HPDE6-E6E7 (cell line): ENCODE measurements around the gene AXIN1.
"Not testable (repeated sequence)": the region's sequence is repeated elsewhere in the genome, so short reads cannot be mapped to it uniquely, and the experiment has no call there.

Experiments
- DNase-seq: peaks from one replicate; pipeline ENCODE4 v3.0.0; 2011; ENCODE audit warnings: missing footprints; ENCODE audit errors: extremely low spot score

AXIN1 gene

DNA sequence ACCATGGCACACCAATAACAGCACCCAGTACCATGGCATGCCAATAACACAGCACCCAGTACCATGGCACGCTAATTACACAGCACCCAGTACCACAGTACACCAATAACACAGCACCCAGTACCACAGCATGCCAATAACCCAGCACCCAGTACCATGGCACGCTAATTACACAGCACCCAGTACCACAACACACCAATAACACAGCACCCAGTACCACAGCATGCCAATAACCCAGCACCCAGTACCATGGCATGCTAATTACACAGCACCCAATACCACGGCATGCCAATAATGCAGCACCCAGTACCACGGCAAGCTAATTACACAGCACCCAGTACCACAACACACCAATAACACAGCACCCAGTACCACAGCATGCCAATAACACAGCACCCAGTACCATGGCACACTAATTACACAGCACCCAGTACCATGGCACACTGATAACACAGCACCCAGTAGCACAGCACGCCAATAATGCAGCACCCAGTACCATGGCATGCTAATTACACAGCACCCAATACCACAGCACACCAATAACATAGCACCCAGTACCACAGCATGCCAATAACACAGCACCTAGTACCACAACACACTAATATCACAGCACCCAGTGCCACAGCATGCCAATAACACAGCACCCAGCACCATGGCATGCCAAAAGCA is 18.2 kb downstream of the AXIN1 start:
- DNase-seq, result not testable (repeated sequence)

DNA sequence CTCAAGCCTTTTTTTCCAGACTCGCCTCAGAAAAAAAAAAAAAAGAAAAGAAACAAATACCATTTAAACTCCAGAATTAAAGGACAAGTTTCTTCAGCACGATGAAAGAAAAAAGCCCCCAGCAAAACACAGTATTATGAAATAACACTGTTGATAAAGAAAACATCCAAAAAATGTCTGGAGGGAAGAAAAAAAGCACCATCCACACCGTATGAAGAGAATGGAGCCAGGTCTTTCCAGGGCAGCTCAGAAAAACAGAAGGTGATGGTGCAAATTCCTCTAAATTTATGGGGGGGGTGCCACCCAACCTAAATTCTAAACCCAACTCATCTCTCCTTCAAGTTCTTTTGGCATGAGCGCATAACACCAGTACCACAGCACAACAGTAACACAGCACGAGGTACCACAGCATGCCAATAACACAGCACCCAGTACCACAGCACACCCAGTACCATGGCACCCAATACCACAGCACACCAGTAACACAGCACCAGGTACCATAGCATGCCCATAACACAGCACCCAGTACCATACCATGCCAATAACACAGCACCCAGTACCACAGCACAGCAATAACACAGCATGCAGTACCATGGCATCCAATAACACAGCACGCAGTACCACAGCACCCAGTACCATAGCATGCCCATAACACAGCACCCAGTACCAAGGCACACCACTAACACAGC is 19.0 kb downstream of the AXIN1 start:
- DNase-seq, result no peak

DNA sequence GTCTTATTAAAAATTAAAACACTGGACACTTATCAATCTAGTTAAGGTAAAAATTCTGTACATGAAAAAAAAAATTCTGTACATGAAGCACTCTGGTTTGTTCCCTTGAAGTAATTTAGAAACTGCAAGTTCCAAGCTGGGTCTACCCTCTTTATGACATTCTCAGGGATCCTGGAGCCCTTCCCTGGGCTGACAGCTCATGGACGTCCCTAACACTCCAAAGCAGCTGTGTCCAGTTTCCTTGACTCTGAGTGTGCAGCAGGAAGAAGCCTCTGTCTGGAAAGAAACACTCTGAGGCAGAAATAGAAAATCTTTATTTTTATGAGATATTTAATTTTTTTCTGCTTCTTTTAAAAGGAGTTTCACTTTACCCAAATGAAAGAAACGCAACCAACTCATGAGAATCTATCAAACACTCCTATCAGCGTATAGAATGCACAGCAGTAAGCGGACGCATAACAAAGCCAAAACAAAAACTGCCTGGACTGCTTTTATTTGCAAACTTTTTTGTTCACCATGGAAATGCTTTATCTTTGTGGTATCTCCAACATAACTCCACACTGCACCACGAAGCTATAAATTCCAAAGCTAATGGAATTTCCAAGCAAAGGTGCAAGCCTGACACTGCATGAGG is 21.2 kb downstream of the AXIN1 start:
- DNase-seq, result not testable (repeated sequence)

DNA sequence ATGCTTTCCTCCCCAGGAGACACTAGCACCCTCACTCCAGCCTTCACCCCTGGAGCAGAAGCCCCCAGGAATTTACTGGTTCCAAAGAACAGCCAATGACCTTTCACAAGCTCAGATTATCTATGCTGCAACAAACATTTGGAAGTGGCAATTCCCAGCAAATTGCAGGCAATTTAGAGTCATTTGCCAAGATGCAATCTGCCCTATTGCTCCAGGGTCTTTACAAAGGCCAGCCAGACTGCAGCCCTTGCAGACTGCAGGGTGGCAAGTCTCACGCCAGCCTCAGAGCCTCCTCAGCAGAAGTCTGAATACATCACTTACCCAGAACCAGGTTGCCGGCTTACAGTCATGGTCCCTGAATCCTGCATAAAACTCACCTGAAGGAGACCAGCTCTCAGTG is 21.8 kb downstream of the AXIN1 start:
- no peak for DNase-seq

DNA sequence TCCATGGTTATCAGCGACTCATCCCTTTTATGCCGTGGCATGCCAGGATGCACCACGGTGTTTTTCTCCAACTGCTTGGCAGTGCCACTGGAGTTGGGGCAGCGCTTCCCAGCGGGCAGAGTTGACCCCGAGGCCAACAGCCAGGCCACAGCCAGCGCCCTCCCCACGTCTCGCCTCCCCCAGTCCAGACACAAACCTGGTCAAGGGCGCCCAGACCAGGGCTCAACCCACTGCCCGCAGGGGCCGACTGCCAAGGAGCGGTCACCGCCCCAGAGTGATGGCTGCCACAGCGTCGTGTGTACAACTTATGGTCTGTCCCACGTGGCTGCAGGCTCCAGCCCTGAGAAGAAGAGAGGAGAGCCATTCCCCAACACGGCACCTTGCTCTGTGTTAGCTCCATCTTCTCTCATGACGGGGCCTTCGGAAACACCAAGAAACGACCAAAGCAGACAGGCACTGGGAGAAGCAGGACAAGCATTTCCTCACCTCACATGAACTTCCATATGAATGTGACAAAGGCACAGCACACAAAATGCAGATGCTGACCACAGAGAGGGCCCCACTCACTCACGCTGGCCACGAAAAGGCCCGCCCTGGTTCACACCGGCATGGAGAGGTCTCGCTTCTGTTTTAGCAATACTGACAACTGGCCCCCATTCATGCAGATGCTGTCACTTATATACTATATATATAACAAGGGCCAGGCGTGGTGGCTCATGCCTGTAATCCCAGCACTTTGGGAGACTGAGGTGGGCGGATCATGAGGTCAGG is 27.0 kb downstream of the AXIN1 start:
- DNase-seq, result no peak

DNA sequence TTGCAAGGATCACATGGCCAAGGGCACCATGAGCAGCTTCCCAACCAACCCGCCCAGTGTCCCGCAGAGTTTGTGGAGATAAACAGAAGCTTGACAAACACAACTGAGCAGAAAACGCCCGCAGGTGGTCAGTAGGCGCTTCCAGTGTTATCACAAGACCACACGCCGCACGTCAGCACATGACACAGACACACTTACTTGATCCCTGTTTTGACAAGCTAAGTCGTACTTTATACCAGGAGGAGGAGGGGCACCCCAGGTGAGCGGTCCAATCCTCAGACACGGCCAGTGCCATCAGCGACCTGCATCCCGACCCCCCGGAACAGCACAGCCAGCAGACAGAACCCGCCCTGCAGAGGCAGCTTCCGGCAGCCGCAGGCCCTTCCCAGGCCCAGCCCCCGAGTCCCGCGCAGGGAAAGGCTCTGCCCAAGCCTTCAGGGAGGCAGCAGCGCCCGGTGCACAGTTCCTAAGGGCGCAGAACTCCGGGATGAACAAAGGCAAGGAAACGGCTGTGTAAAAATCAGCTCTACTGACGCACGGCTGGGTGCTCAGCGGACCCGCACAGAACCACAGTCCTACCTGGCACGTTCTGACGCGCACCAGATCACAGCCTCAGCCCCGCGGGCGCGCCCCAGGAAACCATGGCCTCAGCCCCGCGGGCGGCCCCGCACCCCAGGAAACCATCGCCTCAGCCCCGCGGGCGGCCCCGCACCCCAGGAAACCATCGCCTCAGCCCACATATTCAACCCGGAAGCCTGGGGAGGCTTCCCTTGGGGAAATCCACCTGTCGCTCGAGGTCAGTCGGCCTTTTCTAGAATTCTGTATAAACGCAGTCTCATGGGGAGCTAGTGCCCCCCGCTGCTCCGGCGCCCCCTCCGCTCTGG is 27.8 kb downstream of the AXIN1 start:
- no peak for DNase-seq

DNA sequence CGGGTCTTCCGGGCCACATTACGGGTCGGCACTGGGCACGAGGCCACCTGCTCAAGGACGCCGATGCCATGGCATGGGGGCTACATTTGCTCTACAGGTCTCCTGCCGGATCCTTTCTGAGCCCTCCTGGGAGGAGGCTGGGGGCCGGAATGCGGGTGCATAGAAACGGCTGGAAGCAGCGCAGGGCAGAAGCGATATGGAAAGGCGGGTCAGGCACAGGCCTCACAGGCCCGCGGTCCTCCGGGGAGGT is 28.4 kb downstream of the AXIN1 start:
- DNase-seq, result no peak

DNA sequence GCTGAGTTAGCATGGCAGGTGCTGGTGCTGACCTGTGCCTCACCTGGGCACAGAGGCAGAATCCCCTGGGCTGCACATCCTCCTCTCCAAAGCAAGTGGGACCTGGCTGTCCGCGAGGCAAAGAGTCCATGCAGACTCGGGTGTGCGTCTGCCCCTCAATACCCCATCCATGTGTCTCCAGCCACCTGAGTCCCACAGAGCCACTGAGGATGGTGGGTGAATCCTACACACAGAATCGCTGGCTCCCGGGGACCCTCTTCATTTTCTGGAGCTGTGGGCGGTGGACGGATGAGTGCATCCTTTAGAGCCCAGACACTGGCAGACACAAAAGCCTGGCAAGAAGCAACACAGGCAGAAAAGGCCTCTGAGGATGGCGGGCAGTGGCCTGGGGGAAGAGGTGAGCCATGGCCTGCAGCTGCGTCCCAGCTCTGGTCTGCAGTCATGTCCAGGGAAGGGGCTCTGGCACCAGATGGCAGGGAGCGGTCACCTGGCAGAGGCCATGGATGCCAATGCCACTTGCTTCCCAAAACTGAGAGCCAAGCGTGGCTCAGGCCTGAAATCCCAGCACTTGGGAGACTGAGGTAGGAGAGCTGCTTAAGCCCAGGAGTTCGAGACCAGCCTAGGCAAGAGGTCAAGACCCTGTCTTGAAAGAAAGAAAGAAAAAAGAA is 29.9 kb downstream of the AXIN1 start:
- no peak for DNase-seq

DNA sequence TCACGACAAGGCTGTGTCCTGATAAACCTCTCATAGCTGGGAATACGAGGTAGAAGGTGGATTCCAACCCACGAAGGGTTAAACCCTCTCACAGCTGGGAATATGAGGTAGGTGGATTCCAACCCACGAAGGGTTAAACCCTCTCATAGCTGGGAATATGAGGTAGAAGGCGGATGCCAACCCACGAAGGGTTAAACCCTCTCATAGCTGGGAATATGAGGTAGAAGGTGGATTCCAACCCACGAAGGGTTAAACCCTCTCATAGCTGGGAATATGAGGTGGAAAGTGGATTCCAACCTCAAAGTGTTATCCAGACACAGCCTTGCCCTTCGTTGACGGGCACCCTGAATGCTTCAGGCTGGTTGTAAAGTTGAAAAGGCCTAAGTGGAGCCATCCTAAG is 31.0 kb downstream of the AXIN1 start:
- DNase-seq, result no peak

DNA sequence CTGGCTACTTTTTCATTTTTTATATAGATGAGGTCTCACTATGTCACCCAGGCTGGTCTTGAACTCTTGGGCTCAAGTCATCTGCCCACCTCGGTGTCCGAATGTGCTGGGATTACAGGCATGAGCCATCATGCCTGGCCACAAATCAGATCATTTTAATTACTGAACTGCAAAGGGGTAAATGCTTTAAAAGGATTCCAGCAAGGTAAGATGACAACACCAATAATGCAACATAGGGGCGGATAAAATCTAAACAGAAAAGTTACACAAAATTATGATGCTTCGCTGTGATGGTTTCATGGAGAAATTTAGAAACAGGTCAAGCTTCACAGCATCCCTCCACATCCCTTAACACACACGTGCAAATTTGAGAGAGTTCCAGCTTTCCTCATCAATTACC is 32.3 kb downstream of the AXIN1 start:
- no peak for DNase-seq

DNA sequence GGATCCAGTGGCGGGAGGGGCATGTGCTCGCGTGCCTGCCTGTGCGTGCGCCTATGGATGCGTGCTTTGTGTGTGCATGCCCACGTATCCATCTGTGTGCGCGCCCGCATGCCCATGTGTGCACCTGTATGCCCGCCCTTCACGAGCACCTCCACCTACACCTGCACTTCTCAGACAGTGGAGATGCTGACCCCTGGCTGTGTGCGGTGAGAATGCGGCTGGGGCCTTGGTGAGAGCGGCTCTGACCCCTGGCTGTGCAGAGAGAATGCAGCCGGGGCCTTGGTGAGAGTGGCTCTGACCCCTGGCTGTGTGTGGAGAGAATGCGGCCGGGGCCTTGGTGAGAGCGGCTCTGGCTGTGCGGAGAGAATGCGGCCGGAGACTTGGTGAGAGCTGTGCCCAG is 33.9 kb downstream of the AXIN1 start:
- no peak for DNase-seq

DNA sequence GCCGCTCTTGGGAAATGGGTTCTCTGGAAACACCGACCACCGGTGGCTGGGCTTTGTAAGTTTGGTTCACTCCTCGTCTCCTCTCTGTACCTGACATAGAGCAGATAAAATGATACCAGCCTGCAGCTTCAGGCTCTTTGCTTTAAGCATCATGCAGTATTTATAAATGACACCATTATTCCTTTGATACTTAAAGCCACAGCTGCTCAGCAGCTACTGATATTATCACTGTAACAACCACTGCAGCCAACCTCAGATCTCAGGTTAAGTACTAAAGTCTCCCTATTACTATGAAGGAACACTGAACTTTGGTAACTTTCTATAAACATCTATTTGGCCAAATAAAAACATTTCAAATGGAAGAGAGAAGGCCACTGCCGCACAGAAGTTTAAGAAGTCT is 34.9 kb downstream of the AXIN1 start:
- DNase-seq, result no peak

DNA sequence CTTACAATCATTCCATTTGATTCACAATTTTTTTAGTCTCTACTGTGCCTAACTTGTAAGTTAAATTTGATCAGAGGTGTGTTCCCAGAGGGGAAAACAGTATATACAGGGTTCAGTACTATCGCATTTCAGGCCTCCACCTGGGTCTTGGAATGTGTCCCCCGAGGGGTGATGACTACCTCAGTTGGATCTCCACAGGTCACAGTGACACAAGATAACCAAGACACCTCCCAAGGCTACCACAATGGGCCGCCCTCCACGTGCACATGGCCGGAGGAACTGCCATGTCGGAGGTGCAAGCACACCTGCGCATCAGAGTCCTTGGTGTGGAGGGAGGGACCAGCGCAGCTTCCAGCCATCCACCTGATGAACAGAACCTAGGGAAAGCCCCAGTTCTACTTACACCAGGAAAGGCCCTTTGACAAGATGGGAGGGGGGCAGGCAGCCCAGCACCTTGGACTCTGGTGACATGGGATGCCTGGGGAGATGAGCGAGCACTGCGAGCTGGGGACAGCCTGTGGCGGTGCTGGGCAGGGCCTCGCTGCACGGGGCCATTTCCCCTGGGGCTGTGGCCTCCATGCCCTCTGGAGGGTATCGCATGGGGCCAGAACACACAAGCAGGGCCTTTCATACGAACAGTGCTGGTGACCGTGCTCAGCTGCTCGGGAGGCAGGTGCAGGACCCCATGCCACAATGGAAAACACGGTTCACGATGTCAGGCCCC is 35.6 kb downstream of the AXIN1 start:
- DNase-seq, result no peak

DNA sequence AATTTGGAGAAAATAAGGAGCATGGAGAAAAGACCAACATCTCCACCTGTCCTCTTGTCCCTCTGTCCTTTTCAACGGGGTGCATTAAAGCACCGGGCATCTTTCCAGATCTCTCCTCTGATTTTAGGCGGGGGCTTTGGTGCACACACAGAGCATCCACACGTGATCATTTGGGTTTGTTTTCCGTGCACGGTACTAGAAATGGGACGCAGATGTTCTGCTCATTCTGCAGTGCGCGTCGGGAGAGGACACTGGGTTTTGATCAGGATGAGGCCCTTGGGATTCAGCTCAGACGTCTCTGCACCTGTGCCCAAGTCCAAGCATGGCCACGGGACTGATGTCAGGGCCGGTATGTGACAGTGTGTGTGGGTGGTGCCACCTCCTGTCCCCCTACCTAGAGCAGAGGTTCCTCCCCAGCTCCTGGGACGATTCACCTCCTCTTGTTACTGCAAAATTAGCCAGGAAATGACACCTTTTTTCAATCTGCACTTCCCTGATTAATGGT is 37.7 kb downstream of the AXIN1 start:
- DNase-seq, result no peak

DNA sequence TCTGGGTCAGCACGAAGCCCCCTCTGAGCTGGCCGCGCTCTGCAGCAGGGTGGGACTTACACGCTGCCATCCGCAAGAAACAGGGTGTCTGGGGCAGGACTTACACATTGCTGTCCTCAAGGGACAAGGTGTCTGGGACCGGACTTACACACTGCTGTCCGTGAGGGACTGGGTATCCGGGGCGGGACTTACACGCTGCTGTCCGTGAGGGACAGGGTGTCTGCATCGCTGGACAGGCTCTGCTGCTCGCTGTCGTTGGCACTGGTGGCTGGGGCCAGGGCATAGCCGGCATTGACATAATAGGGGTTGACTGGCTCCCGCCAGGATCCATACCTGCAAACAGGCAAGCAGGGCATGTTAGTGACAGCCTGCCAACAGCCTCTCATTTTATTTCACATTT is 38.2 kb downstream of the AXIN1 start:
- DNase-seq, result no peak

DNA sequence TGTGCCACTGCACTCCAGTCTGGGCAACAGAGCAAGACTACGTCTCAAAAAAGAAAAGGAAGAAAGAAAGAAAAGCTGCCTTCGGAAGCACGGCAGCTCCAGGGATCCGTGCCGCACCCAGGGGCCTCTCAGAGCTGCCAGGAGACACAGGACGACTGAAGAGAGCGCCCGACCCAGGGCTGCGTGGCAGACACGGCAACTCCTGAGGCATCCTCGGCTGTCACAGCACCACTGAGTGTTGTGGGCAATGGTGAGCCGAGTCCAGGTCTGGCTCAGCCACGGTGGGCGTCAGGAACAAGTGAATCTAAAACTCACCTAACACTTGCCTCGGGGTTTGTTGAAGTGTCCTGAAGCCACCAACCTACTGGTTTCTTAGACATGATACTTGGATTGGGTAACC is 40.8 kb downstream of the AXIN1 start:
- no peak for DNase-seq

DNA sequence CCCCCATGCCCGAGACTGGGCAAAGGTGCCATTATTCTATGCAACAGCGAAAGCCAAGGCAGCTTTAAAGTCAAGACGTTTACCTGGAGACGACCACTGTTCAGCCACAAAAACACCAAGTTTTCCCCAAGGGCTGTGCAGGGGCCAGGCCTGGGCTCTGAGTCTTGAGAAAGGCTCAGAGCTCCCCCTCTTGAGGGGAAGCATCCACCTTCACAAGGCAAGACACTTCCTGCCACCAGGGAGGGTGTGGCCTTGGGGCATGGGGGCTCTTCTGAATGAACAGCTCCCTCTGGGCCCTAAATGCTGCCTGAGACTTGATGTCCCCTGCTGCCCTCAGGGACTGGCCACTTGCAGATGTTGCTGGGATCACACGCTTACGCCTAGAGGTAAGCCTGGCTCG is 43.0 kb downstream of the AXIN1 start:
- DNase-seq, result no peak

DNA sequence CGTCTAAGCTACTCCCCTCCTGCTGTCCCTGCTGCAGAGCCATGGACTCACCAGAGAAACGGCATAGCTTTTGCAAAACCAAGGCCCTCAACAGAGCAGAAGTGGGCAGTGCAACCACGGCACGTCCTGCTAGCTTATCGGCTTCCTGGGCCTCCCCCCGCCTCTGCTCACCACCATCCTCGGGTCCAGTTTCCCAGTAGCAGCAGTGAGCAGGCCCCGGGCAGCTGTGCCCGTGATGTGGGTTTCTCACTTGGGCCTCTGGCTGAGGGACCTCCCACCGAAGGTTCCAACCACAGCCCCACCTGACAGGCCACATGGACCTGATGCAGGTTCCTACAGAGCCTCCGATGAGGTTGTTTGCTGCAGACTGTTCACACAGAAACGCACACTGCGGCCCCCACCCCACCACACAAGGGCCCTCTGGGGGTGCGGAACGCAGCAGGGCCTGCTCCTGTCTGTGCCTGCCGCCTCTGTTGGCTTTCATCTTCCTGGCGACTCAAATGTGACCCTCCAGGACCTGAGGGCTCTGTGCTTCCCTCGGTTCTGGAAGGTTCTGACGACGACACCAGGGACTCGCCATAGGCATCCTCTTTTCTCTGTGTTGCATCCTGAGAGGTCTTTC is 44.7 kb downstream of the AXIN1 start:
- no peak for DNase-seq

DNA sequence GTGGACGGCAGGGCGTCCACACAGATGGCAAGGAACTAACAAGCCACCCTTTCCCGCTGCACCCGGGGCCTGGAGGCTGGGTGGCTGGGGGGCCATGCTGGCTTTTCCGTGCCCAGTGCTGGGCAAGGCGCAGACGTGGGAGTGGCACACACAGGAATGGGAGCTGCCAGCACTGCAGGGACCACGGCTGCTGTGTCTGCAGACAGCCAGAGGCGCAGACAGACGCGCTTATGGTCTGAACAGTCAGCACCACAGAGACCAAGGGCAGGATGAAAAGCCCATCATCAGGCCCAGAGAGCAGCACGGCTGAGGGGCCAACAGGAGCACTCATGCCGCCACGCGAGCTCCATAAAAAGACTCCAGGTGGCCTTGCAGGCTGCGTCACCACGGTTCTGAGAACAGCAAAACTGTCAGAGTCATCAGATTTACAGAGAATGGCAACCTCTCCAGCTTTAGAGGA is 45.6 kb downstream of the AXIN1 start:
- no peak for DNase-seq
